Measurements from ENCODE around the gene SLC9A3.

The SLC9A3 gene

GRCh38 chr5:433836-434235, 90.4 kb downstream of the SLC9A3 start:
- H3K27me3 Mint-ChIP-seq, result no peaks in the 10 kb centered on the region
- H3K36me3 Mint-ChIP-seq (ENCODE audit: low read depth), result peaks cover 90% of the 10 kb centered on the region
- no peak overlapping the region for H3K4me3 Mint-ChIP-seq
- H3K27ac Mint-ChIP-seq, result no peak overlapping the region
- H3K9me3 Mint-ChIP-seq, result no peaks in the 10 kb centered on the region
- intact Hi-C loops (cut with micrococcal nuclease), result loop anchor here (2.0 kb wide), 1 partner anchor 117 kb away; no protein-coding TSS in a partner anchor
- peaks cover 29% of the 10 kb centered on the region for H3K4me1 Mint-ChIP-seq (ENCODE audit: low read depth)

GRCh38 chr5:432928-433791, 91.1 kb downstream of the SLC9A3 start:
- H3K4me1 Mint-ChIP-seq (ENCODE audit: low read depth), result peaks cover 32% of the 10 kb centered on the region
- no peaks in the 10 kb centered on the region for H3K9me3 Mint-ChIP-seq
- H3K36me3 Mint-ChIP-seq (ENCODE audit: low read depth), result peaks cover 97% of the 10 kb centered on the region
- no peak overlapping the region for H3K27ac Mint-ChIP-seq
- intact Hi-C loops (cut with micrococcal nuclease), result no loop called here
- no peaks in the 10 kb centered on the region for H3K27me3 Mint-ChIP-seq
- no peak overlapping the region for H3K4me3 Mint-ChIP-seq

GRCh38 chr5:432201-432927, 91.9 kb downstream of the SLC9A3 start:
- Mint-ChIP-seq H3K36me3 (ENCODE audit: low read depth) (peaks cover 100% of the 10 kb centered on the region), H3K4me3 (no peak overlapping the region), H3K4me1 (ENCODE audit: low read depth) (peaks cover 37% of the 10 kb centered on the region), H3K9me3 (no peaks in the 10 kb centered on the region), H3K27me3 (no peaks in the 10 kb centered on the region), H3K27ac (no peak overlapping the region)
- intact Hi-C loops (cut with micrococcal nuclease), result no loop called here

GRCh38 chr5:431711-432050, 92.6 kb downstream of the SLC9A3 start:
- intact Hi-C loops (cut with micrococcal nuclease), result no loop called here
- peaks cover 100% of the 10 kb centered on the region for H3K36me3 Mint-ChIP-seq (ENCODE audit: low read depth)

GRCh38 chr5:431001-431710, 93.1 kb downstream of the SLC9A3 start:
- intact Hi-C loops (cut with micrococcal nuclease), result no loop called here
- no peak overlapping the region for H3K27ac Mint-ChIP-seq
- H3K36me3 Mint-ChIP-seq (ENCODE audit: low read depth), result peaks cover 100% of the 10 kb centered on the region

More at GRCh38 chr5:431711-432050, 92.6 kb downstream of the SLC9A3 start:
- H3K9me3 Mint-ChIP-seq, result no peaks in the 10 kb centered on the region
- peaks cover 2% of the 10 kb centered on the region for H3K27me3 Mint-ChIP-seq
- no peak overlapping the region for H3K4me3 Mint-ChIP-seq
- no peak overlapping the region for H3K27ac Mint-ChIP-seq
- peaks cover 40% of the 10 kb centered on the region for H3K4me1 Mint-ChIP-seq (ENCODE audit: low read depth)

GRCh38 chr5:430214-430925, 93.9 kb downstream of the SLC9A3 start:
- intact Hi-C loops (cut with micrococcal nuclease), result no loop called here
- H3K4me3 Mint-ChIP-seq, result no peak overlapping the region
- H3K4me1 Mint-ChIP-seq (ENCODE audit: low read depth), result peaks cover 49% of the 10 kb centered on the region
- H3K27ac Mint-ChIP-seq, result no peak overlapping the region
- H3K36me3 Mint-ChIP-seq (ENCODE audit: low read depth), result peaks cover 97% of the 10 kb centered on the region
- peaks cover 7% of the 10 kb centered on the region for H3K9me3 Mint-ChIP-seq
- peaks cover 6% of the 10 kb centered on the region for H3K27me3 Mint-ChIP-seq

More at GRCh38 chr5:431001-431710, 93.1 kb downstream of the SLC9A3 start:
- H3K9me3 Mint-ChIP-seq, result peaks cover 5% of the 10 kb centered on the region
- peaks cover 46% of the 10 kb centered on the region for H3K4me1 Mint-ChIP-seq (ENCODE audit: low read depth)
- peaks cover 4% of the 10 kb centered on the region for H3K27me3 Mint-ChIP-seq
- H3K4me3 Mint-ChIP-seq, result no peak overlapping the region

GRCh38 chr5:429453-430188, 94.6 kb downstream of the SLC9A3 start:
- intact Hi-C loops (cut with micrococcal nuclease), result no loop called here
- H3K4me3 Mint-ChIP-seq, result no peak overlapping the region
- H3K27me3 Mint-ChIP-seq, result peaks cover 6% of the 10 kb centered on the region
- H3K9me3 Mint-ChIP-seq, result peaks cover 7% of the 10 kb centered on the region
- H3K36me3 Mint-ChIP-seq (ENCODE audit: low read depth), result peaks cover 89% of the 10 kb centered on the region
- H3K27ac Mint-ChIP-seq, result no peak overlapping the region
- peaks cover 49% of the 10 kb centered on the region for H3K4me1 Mint-ChIP-seq (ENCODE audit: low read depth)

GRCh38 chr5:428754-429452, 95.3 kb downstream of the SLC9A3 start:
- intact Hi-C loops (cut with micrococcal nuclease), result no loop called here
- no peak overlapping the region for H3K27ac Mint-ChIP-seq
- peaks cover 87% of the 10 kb centered on the region for H3K36me3 Mint-ChIP-seq (ENCODE audit: low read depth)
- H3K4me3 Mint-ChIP-seq, result no peak overlapping the region
- H3K9me3 Mint-ChIP-seq, result peaks cover 7% of the 10 kb centered on the region
- H3K4me1 Mint-ChIP-seq (ENCODE audit: low read depth), result peaks cover 56% of the 10 kb centered on the region
- H3K27me3 Mint-ChIP-seq, result peaks cover 6% of the 10 kb centered on the region

GRCh38 chr5:428219-428618, 96.0 kb downstream of the SLC9A3 start:
- peaks cover 7% of the 10 kb centered on the region for H3K9me3 Mint-ChIP-seq
- intact Hi-C loops (cut with micrococcal nuclease), result no loop called here
- H3K27me3 Mint-ChIP-seq, result peaks cover 6% of the 10 kb centered on the region
- H3K4me3 Mint-ChIP-seq, result no peak overlapping the region
- peaks cover 87% of the 10 kb centered on the region for H3K36me3 Mint-ChIP-seq (ENCODE audit: low read depth)
- H3K4me1 Mint-ChIP-seq (ENCODE audit: low read depth), result peaks cover 60% of the 10 kb centered on the region
- no peak overlapping the region for H3K27ac Mint-ChIP-seq

GRCh38 chr5:427415-428087, 96.7 kb downstream of the SLC9A3 start:
- intact Hi-C loops (cut with micrococcal nuclease), result no loop called here
- Mint-ChIP-seq H3K36me3 (ENCODE audit: low read depth) (peaks cover 87% of the 10 kb centered on the region), H3K27ac (no peak overlapping the region), H3K27me3 (peaks cover 6% of the 10 kb centered on the region), H3K9me3 (peaks cover 7% of the 10 kb centered on the region), H3K4me1 (ENCODE audit: low read depth) (peaks cover 63% of the 10 kb centered on the region), H3K4me3 (no peak overlapping the region)

GRCh38 chr5:426392-426976, 97.8 kb downstream of the SLC9A3 start:
- intact Hi-C loops (cut with micrococcal nuclease), result no loop called here

GRCh38 chr5:425714-426113, 98.5 kb downstream of the SLC9A3 start:
- Mint-ChIP-seq H3K4me1 (ENCODE audit: low read depth) (peaks cover 70% of the 10 kb centered on the region), H3K27ac (peak overlapping the region; percentile 88), H3K36me3 (ENCODE audit: low read depth) (peaks cover 87% of the 10 kb centered on the region), H3K4me3 (no peak overlapping the region), H3K27me3 (peaks cover 6% of the 10 kb centered on the region), H3K9me3 (peaks cover 7% of the 10 kb centered on the region)
- intact Hi-C loops (cut with micrococcal nuclease), result no loop called here

More at GRCh38 chr5:426392-426976, 97.8 kb downstream of the SLC9A3 start:
- peak overlapping the region; percentile 2 for H3K27ac Mint-ChIP-seq
- peaks cover 7% of the 10 kb centered on the region for H3K9me3 Mint-ChIP-seq
- no peak overlapping the region for H3K4me3 Mint-ChIP-seq
- H3K27me3 Mint-ChIP-seq, result peaks cover 6% of the 10 kb centered on the region
- peaks cover 87% of the 10 kb centered on the region for H3K36me3 Mint-ChIP-seq (ENCODE audit: low read depth)
- peaks cover 68% of the 10 kb centered on the region for H3K4me1 Mint-ChIP-seq (ENCODE audit: low read depth)

Data from dendritic cell treated with granulocyte-macrophage colony-stimulating factor and Interleukin-4, amounts not matched to agents 40 ng/mL and 50 ng/mL, for 4 days (primary cell).